K562 (cell line): ENCODE measurements around the gene PTK6. TPM values are rescaled to one million over a fixed set of nuclear protein-coding genes. Genes with fewer than 3 reads are reported as not detected.

Experiments
- ATAC-seq: fragments of 200-7000 bp; cut with Tn5 transposase; 3 replicates; pipeline ENCODE4 v1.9.1; 2020; ENCODE audit warnings: moderate library complexity
- BruUV-seq: library from RNA; stranded (reverse); fragments of 400-500 nt; replicated peaks from 2 replicates; lab custom pipeline; 2021; lab: Mats Ljungman, UMichigan
- CTCF ChIA-PET: fragments of 300-600 bp; formaldehyde crosslinking; extraction: SDS; loops from one replicate; lab custom pipeline; 2021; ENCODE audit warnings: low intra/inter-chr PET ratio; lab: Yijun Ruan, JAX
- POLR2A ChIA-PET: fragments of 300-600, 350-650 bp; sonication (Branson Sonifier 250); formaldehyde crosslinking; extraction: SDS; loops from one replicate; lab custom pipeline; 2021; ENCODE audit warnings: antibody characterized with exemption, inconsistent platforms; lab: Yijun Ruan, JAX
- DNase-seq, 4 experiments: peaks; one replicate each; pipeline versions ENCODE4 v3.0.0 to v3.0.0-alpha.2; 2011 to 2018; ENCODE audit warnings: low spot score in 3 of 4, mixed read lengths in 3 of 4; ENCODE audit errors: extremely low read depth in 1 of 4
- FAIRE-seq: peaks from 2 replicates; lab custom pipeline; 2011; peaks lifted over from hg19 to GRCh38; lab: Jason Lieb, UNC
- H2AFZ ChIP-seq: 2 replicates; pipeline ENCODE4 v1.6.0; 2011; ENCODE audit warnings: low read depth, low read length, control low read depth, inconsistent platforms
- H3K27ac ChIP-seq: fragments of 200-600 bp; 3 replicates; pipeline ENCODE4 v1.8.0; 2011; ENCODE audit warnings: low read depth, mild to moderate bottlenecking, control low read depth, inconsistent platforms, low read length, moderate library complexity, mixed read lengths; ENCODE audit errors: extremely low read depth
- H3K27me3 ChIP-seq, 2 experiments: fragments of 300-600 bp in 1 of 2; 2 replicates in 1 of 2; 3 replicates in 1 of 2; pipeline versions ENCODE4 v1.6.0 to v1.8.0; 2011; ENCODE audit warnings: inconsistent platforms in 2 of 2, low read length in 2 of 2, mild to moderate bottlenecking in 1 of 2, mixed read lengths in 1 of 2, moderate library complexity in 1 of 2; ENCODE audit not compliant: control insufficient read depth in 2 of 2, insufficient read depth in 2 of 2
- H3K36me3 ChIP-seq: fragments of 300-600 bp; 3 replicates; pipeline ENCODE4 v1.8.0; 2011; ENCODE audit warnings: mild to moderate bottlenecking, low read length, inconsistent platforms; ENCODE audit not compliant: control insufficient read depth, insufficient read depth
- H3K4me1 ChIP-seq, 2 experiments: fragments of 200-600 bp in 1 of 2; replicated peaks in 1 of 2; 2 replicates in 1 of 2; 3 replicates in 1 of 2; pipeline versions ENCODE4 v1.5.1 to v1.8.0; 2011; ENCODE audit warnings: inconsistent platforms in 2 of 2, low read length in 2 of 2, mild to moderate bottlenecking in 1 of 2, mixed read lengths in 1 of 2, moderate library complexity in 1 of 2; ENCODE audit not compliant: control insufficient read depth in 2 of 2, insufficient read depth in 2 of 2
- H3K4me2 ChIP-seq: 2 replicates; pipeline ENCODE4 v1.6.1; 2011; ENCODE audit warnings: low read length, control low read depth, inconsistent platforms, mixed read lengths; ENCODE audit not compliant: insufficient read depth
- H3K4me3 ChIP-seq: fragments of 200-600 bp; sonication (generic), shearing (Covaris generic); 2 replicates; pipeline ENCODE4 v1.5.1; 2016; ENCODE audit warnings: control low read depth, inconsistent platforms
- H3K79me2 ChIP-seq: fragments of 200-600 bp; 3 replicates; pipeline ENCODE4 v1.8.0; 2011; ENCODE audit warnings: low read length, inconsistent platforms; ENCODE audit not compliant: control insufficient read depth, insufficient read depth
- H3K9ac ChIP-seq, 2 experiments: 2 replicates each; pipeline versions ENCODE4 v1.6.0 to v1.6.1; 2011; ENCODE audit warnings: low read depth in 2 of 2, low read length in 2 of 2, control low read depth in 1 of 2, inconsistent platforms in 1 of 2, mild to moderate bottlenecking in 1 of 2, mixed read lengths in 1 of 2; ENCODE audit not compliant: insufficient read depth in 1 of 2
- H3K9me1 ChIP-seq: one replicate; pipeline ENCODE4 v1.6.0; 2011; ENCODE audit warnings: inconsistent platforms, mild to moderate bottlenecking, low read length, moderate library complexity; ENCODE audit not compliant: control insufficient read depth, insufficient read depth
- H3K9me3 ChIP-seq: replicated peaks from 2 replicates; pipeline ENCODE4 v1.5.1; 2011; ENCODE audit warnings: low read depth, low read length, inconsistent platforms; ENCODE audit not compliant: control insufficient read depth, insufficient read depth
- H4K20me1 ChIP-seq: replicated peaks from 2 replicates; pipeline ENCODE4 v1.6.1; 2011; ENCODE audit warnings: low read length, inconsistent platforms, mixed read lengths; ENCODE audit not compliant: control insufficient read depth, insufficient read depth
- ATF1 ChIP-seq, 2 experiments: fragments of 450-650 bp in 1 of 2; IDR thresholded peaks; 2 replicates each; pipeline ENCODE4 v1.6.1; 2016; ENCODE audit warnings: missing compliant biosample characterization in 1 of 2, missing genetic modification characterization in 1 of 2
- CBX1 ChIP-seq: sonication (generic); IDR thresholded peaks from 2 replicates; pipeline ENCODE4 v1.6.1; 2016; ENCODE audit warnings: antibody characterized with exemption, low read depth, mild to moderate bottlenecking
- MBD2 ChIP-seq: sonication (generic); IDR thresholded peaks from 2 replicates; pipeline ENCODE4 v1.6.1; 2016; ENCODE audit warnings: low read depth, borderline replicate concordance
- POLR2A ChIP-seq: fragments of 450-650 bp; conservative IDR thresholded peaks from 2 replicates; pipeline ENCODE4 v1.6.1; 2016
- POLR2G ChIP-seq: fragments of 200-400 bp; formaldehyde crosslinking; IDR thresholded peaks from 2 replicates; pipeline ENCODE4 v1.6.1; 2017; ENCODE audit warnings: low read depth, mild to moderate bottlenecking, antibody characterized with exemption, low read length, moderate library complexity
- RBM22 ChIP-seq: fragments of 200-400 bp; formaldehyde crosslinking; IDR thresholded peaks from 2 replicates; pipeline ENCODE4 v1.6.1; 2018; ENCODE audit warnings: low read length, low read depth; ENCODE audit not compliant: poor library complexity, severe bottlenecking
- SAFB ChIP-seq: fragments of 200-400 bp; formaldehyde crosslinking; IDR thresholded peaks from 2 replicates; pipeline ENCODE4 v1.6.1; 2017; ENCODE audit warnings: low read depth, low read length, borderline replicate concordance
- SIN3A ChIP-seq, 2 experiments: fragments of 150-350 bp in 1 of 2; IDR thresholded peaks; 2 replicates each; pipeline ENCODE4 v1.6.1; 2011 to 2016; ENCODE audit warnings: borderline replicate concordance in 2 of 2, low read depth in 2 of 2, low read length in 2 of 2, mild to moderate bottlenecking in 2 of 2, moderate library complexity in 2 of 2; ENCODE audit not compliant: control insufficient read depth in 1 of 2
- TAF1 ChIP-seq: IDR thresholded peaks from 2 replicates; pipeline ENCODE4 v1.6.1; 2011; ENCODE audit warnings: mild to moderate bottlenecking, low read length, moderate library complexity; ENCODE audit not compliant: insufficient read depth, control insufficient read depth, severe bottlenecking; ENCODE audit errors: extremely low read depth
- TRIM28 ChIP-seq: fragments of 450-650 bp; IDR thresholded peaks from 2 replicates; pipeline ENCODE4 v1.6.1; 2017
- ZNF263 ChIP-seq: sonication (generic); formaldehyde crosslinking; IDR thresholded peaks from 2 replicates; pipeline ENCODE4 v1.8.0; 2022; ENCODE audit warnings: mild to moderate bottlenecking, missing genetic modification reagents, borderline replicate concordance
- WGBS: fragments of 100-300 bp; shearing (Covaris generic); methylation state at CpG from one replicate; pipeline ENCODE4 v1.1.6; 2016; ENCODE audit warnings: low coverage, mixed read lengths; ENCODE audit not compliant: insufficient coverage; ENCODE audit errors: missing lambda C conversion rate; 5-methylcytosine and 5-hydroxymethylcytosine counted together
- in situ Hi-C: fragments of 300-500 bp; cut with MboI; formaldehyde crosslinking; loops from 4 replicates; pipeline ENCODE4 v1.15.0; 2018; ENCODE audit warnings: inconsistent platforms, mixed read lengths
- intact Hi-C: fragments of 100-400 bp; cut with micrococcal nuclease; formaldehyde crosslinking; loops from 2 replicates; pipeline ENCODE4 v1.14.2; 2022
- polyA plus RNA-seq, 8 experiments: library from polyadenylated mRNA; depleted of rRNA in 4 of 8; stranded (reverse) in 5 of 8; unstranded in 3 of 8; fragments of >200 nt; fragmentation: Nextera tagmentation in 2 of 8; fragmentation: Illumina TruSeq in 1 of 8; extraction: Ambion mirVana in 2 of 8; extraction: Trizol in 1 of 8; gene quantifications; 2 replicates each; pipeline versions ENCODE4 v1.2.1 to v1.2.3, GENCODE V29; 2011 to 2014; ENCODE audit warnings: inconsistent platforms in 1 of 8, missing spikeins in 1 of 8
- total RNA-seq, 7 experiments: library from RNA; depleted of rRNA in 6 of 7; stranded (reverse); fragments of >200 nt in 6 of 7; fragmentation: Illumina TruSeq in 2 of 7; extraction: Trizol in 2 of 7; gene quantifications; 2 replicates each; pipeline versions ENCODE4 v1.2.1 to v1.2.3, GENCODE V29; 2011 to 2021; ENCODE audit warnings: low replicate concordance in 1 of 7
- TF ChIP-seq, protein P1 (sequence below): fragments of 200-800 bp; sonication (Bioruptor generic); IDR thresholded peaks from 2 replicates; pipeline ENCODE4 v1.6.1; 2017; ENCODE audit warnings: missing genetic modification characterization, missing compliant biosample characterization
- TF ChIP-seq, protein P2 (sequence below), 2 experiments: fragments of 200-800 bp in 1 of 2; sonication (Bioruptor generic) in 1 of 2; sonication (generic) in 1 of 2; formaldehyde crosslinking in 1 of 2; IDR thresholded peaks in 1 of 2; conservative IDR thresholded peaks in 1 of 2; 2 replicates each; pipeline versions ENCODE4 v1.5.0 to v1.6.1; 2016 to 2020; ENCODE audit warnings: missing compliant biosample characterization in 1 of 2, missing genetic modification characterization in 1 of 2, missing genetic modification reagents in 1 of 2
- TF ChIP-seq, protein P3 (sequence below): fragments of 450-650 bp; IDR thresholded peaks from 2 replicates; pipeline ENCODE4 v1.6.1; 2018; ENCODE audit not compliant: partially characterized antibody

Gene PTK6
- total and polyA plus RNA-seq, 9 of the 15 experiments (the other 6 are each of a cell fraction or from before 2014, with no cell fraction given), result 0.07 TPM; not detected in 8

DNA sequence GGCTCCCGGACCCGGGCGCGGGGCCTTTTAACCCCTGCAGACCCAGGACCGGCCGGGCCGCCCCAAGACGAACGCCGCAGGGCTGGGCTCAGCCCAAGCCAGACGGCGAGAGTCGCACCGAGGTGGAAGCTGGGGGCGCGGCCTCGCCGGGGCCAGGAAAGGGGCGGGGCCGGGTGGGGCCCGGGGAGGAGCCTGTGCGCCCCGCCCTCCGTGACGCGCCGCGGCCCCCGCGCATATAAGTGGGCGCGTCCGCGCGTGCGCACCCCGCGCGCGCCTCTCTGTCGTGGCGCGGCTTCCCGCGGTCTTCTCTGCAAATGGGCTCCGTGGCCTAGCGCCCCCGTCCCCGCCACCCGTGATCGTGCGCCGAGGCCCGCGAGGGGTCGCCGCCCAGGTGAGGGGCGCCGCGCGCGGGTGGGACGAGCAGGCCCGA is 16.7 kb downstream of the PTK6 start, which contains the start of gene PPDPF:
TSS of gene PPDPF (plus strand) at position 262 of the 430 bp plus-strand sequence. CDS start 544 bp downstream, outside the sequence.
- Histone ChIP-seq H3K79me2 (peaks cover 14% of the 10 kb centered on the region), H4K20me1 (no peaks in the 10 kb centered on the region), H3K4me1 (peaks cover 10 to 57% of the 10 kb centered on the region in 2 experiments), H3K4me3 (peak within 1 kb of the TSS; percentile 85), H3K36me3 (peaks cover 23% of the 10 kb centered on the region; the same call in 2 of the 3 replicates), H3K27ac (peak within 1 kb of the TSS; percentile 96), H3K9ac (peak within 1 kb of the TSS; percentile 79 to 98), H3K4me2 (peak within 1 kb of the TSS; percentile 89), H2AFZ (peak within 1 kb of the TSS; percentile 74), H3K27me3 (peaks cover 24 to 34% of the 10 kb centered on the region in 2 experiments), H3K9me1 (no peaks in the 10 kb centered on the region), H3K9me3 (peaks cover 7% of the 10 kb centered on the region)
- intact Hi-C loops (no loop called here), in situ Hi-C loops (no loop called here)
- no TSS peak for BruUV-seq
- peak; percentile 84 to 99 (median 97) for DNase-seq
- FAIRE-seq, result peak; percentile 72
- 1% methylated on average over 17 of the region's 64 CpGs for WGBS
- ChIA-PET CTCF (no interaction called here), POLR2A (interaction anchor here (0.6 to 1.7 kb wide), 19 partner anchors 9 to 707 kb away, joined by 3 to 19 read pairs (median 4); partner anchors contain the start of genes DNAJC5, SRMS and TCEA2)
- ATAC-seq, result peak; percentile 73
- TF ChIP-seq, protein P1, sequence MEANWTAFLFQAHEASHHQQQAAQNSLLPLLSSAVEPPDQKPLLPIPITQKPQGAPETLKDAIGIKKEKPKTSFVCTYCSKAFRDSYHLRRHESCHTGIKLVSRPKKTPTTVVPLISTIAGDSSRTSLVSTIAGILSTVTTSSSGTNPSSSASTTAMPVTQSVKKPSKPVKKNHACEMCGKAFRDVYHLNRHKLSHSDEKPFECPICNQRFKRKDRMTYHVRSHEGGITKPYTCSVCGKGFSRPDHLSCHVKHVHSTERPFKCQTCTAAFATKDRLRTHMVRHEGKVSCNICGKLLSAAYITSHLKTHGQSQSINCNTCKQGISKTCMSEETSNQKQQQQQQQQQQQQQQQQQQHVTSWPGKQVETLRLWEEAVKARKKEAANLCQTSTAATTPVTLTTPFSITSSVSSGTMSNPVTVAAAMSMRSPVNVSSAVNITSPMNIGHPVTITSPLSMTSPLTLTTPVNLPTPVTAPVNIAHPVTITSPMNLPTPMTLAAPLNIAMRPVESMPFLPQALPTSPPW (CRISPR knock-in tag), result peak; percentile 76
- TF ChIP-seq TAF1 (peak; percentile 85), SIN3A (IDR thresholded peaks at IDR 0.05; ENCODE audit: borderline replicate concordance in 2 of 2, control insufficient read depth in 1 of 2, low read depth in 2 of 2, low read length in 2 of 2) (peak in 1 of 2 experiments; percentile 37; a peak in 1 of 4 replicates), TRIM28 (no peak), MBD2 (peak; percentile 61; the same call in 1 of the 2 replicates), POLR2G (peak; percentile 89), SAFB (peak; percentile 97), ZNF263 (CRISPR knock-in tag) (no peak), ATF1 (CRISPR knock-in tag; IDR thresholded peaks at IDR 0.05) (no peak), ATF1 (tag; IDR thresholded peaks at IDR 0.05) (0 out of 2 replicates have a peak, but pooled peaks have one; percentile 51), RBM22 (peak; percentile 10), POLR2A (peak; percentile 76), CBX1 (0 out of 2 replicates have a peak, but pooled peaks have one; percentile 51)
- TF ChIP-seq, protein P2, sequence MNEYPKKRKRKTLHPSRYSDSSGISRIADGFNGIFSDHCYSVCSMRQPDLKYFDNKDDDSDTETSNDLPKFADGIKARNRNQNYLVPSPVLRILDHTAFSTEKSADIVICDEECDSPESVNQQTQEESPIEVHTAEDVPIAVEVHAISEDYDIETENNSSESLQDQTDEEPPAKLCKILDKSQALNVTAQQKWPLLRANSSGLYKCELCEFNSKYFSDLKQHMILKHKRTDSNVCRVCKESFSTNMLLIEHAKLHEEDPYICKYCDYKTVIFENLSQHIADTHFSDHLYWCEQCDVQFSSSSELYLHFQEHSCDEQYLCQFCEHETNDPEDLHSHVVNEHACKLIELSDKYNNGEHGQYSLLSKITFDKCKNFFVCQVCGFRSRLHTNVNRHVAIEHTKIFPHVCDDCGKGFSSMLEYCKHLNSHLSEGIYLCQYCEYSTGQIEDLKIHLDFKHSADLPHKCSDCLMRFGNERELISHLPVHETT (CRISPR knock-in tag; conservative IDR thresholded peaks at IDR 0.05 in 1 of 2, IDR thresholded peaks at IDR 0.05 in 1 of 2), result peak in 1 of 2 experiments; percentile 67; a peak in 1 of 4 replicates
- TF ChIP-seq, protein P3, sequence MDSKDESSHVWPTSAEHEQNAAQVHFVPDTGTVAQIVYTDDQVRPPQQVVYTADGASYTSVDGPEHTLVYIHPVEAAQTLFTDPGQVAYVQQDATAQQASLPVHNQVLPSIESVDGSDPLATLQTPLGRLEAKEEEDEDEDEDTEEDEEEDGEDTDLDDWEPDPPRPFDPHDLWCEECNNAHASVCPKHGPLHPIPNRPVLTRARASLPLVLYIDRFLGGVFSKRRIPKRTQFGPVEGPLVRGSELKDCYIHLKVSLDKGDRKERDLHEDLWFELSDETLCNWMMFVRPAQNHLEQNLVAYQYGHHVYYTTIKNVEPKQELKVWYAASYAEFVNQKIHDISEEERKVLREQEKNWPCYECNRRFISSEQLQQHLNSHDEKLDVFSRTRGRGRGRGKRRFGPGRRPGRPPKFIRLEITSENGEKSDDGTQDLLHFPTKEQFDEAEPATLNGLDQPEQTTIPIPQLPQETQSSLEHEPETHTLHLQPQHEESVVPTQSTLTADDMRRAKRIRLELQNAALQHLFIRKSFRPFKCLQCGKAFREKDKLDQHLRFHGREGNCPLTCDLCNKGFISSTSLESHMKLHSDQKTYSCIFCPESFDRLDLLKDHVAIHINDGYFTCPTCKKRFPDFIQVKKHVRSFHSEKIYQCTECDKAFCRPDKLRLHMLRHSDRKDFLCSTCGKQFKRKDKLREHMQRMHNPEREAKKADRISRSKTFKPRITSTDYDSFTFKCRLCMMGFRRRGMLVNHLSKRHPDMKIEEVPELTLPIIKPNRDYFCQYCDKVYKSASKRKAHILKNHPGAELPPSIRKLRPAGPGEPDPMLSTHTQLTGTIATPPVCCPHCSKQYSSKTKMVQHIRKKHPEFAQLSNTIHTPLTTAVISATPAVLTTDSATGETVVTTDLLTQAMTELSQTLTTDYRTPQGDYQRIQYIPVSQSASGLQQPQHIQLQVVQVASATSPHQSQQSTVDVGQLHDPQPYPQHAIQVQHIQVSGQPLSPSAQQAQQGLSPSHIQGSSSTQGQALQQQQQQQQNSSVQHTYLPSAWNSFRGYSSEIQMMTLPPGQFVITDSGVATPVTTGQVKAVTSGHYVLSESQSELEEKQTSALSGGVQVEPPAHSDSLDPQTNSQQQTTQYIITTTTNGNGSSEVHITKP, result peak; percentile 73
